IPS-20b (cell line): ENCODE data around the gene LGMN.

ENCODE experiments used
- H3K27ac ChIP-seq: one replicate; pipeline ENCODE4 v1.5.1; 2013; ENCODE audit warnings: low read length
- H3K27me3 ChIP-seq: 2 replicates; pipeline ENCODE4 v1.6.1; 2013; ENCODE audit warnings: mild to moderate bottlenecking, low read length, inconsistent platforms; ENCODE audit not compliant: insufficient read depth
- H3K36me3 ChIP-seq: 2 replicates; pipeline ENCODE4 v1.6.1; 2013; ENCODE audit warnings: low read depth, mild to moderate bottlenecking, inconsistent platforms, low read length, moderate library complexity; ENCODE audit not compliant: insufficient read depth
- H3K4me1 ChIP-seq: 2 replicates; pipeline ENCODE4 v1.6.1; 2013; ENCODE audit warnings: mild to moderate bottlenecking, control low read depth, inconsistent platforms, low read length, moderate library complexity; ENCODE audit not compliant: insufficient read depth
- H3K4me3 ChIP-seq: 2 replicates; pipeline ENCODE4 v1.5.1; 2013; ENCODE audit warnings: mild to moderate bottlenecking, low read length, inconsistent platforms
- H3K9ac ChIP-seq: 2 replicates; pipeline ENCODE4 v1.6.1; 2013; ENCODE audit warnings: low read depth, mild to moderate bottlenecking, inconsistent platforms, low read length, moderate library complexity
- H3K9me3 ChIP-seq: 2 replicates; pipeline ENCODE4 v1.6.1; 2013; ENCODE audit warnings: mild to moderate bottlenecking, low read depth, low read length, inconsistent platforms; ENCODE audit not compliant: insufficient read depth

LGMN gene

DNA sequence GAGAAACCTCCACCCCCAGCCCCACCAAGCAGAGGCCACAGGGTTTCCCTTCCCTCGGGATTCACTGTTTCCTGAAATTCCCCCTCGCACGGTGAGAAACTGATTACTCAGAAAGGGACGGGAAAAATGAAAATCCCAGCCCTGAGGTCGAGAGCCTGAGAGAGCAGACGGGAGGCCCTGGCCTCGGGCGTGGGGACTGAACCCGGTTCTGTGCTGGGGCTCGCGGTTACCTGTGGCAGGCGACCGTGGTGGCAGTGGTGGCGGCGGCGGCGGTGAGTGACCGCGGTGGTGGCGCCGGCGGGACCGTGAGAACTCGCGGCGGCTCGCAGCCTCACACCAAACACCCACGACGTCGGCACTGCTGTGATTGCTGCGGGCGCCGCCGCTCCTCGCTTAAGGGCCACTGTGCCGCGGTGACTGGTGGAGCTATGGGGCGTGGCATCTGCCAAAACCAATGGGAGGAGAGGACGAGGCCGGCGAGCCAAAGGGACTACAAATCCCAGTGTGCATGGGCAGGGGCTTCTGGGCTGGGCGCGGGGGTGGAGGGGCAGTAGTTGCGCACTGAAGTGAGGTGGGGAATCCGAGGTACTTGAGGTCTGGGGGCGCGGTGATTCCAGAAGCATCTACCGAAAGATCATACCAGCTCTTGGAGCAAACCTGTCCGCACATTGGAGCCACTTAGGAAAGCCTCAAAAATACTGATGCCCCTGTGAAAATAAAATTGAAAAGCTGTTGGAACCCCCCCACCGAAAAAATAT is at the start of gene LGMN:
Gene LGMN, minus strand, starts transcription at position 369 of the 758 bp plus-strand sequence. CDS start 15,841 bp downstream, outside the sequence.
- Histone ChIP-seq H3K36me3 (no peaks in the 10 kb centered on the region), H3K4me3 (peak within 1 kb of the TSS; percentile 96), H3K4me1 (peaks cover 5% of the 10 kb centered on the region; the same call in 1 of the 2 replicates), H3K9ac (peak within 1 kb of the TSS; percentile 86), H3K27me3 (peaks cover 12% of the 10 kb centered on the region), H3K9me3 (no peaks in the 10 kb centered on the region; the same call in 1 of the 2 replicates), H3K27ac (no peak within 1 kb of the TSS)

DNA sequence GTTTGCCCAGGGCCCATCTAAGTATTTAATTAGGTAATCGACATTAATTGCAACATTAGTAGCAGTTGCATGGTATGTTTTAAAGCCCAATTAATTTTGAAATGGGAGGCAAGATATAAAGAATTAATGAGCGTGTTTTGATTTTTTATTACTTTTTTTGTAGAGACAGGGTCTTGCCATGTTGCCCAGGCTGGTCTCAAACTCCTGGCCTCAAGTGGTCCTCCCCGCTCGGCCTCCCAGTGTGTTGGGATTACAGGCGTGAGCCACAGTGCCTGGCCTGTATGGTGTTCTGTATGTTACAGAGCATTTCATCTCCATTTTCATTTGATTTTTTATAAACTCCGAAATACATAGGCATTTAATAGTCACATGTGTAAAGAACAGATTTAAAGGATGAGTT is 46.5 kb upstream of the LGMN start:
- Histone ChIP-seq H3K4me1 (no peaks in the 10 kb centered on the region), H3K27me3 (no peaks in the 10 kb centered on the region; the same call in 1 of the 2 replicates), H3K9me3 (no peaks in the 10 kb centered on the region), H3K36me3 (peaks cover 16% of the 10 kb centered on the region), H3K4me3 (peak overlapping the region; percentile 98), H3K9ac (peak overlapping the region; percentile 96), H3K27ac (no peak overlapping the region)

DNA sequence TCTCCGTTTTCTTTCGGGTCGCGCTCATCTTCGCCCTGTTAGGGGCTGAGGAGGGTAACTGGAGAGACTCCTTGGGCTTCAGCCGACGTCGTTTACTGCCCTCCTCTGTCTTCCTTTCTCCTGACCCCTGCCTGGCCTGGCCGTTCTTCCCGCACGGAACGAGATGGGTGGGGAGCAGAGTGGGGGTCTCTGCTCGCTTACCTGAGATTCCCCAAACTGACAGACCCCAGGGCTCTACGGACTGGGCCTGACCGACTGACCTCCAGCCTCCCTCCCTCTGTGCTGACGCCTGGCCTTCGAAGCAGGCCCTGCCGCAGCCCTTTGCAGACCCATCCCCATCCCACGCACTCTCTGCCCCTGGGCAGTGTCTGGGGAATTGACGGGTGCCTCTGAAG is 46.1 kb upstream of the LGMN start:
- no peaks in the 10 kb centered on the region for H3K4me1 ChIP-seq
- H3K4me3 ChIP-seq = peak overlapping the region; percentile 98
- no peak overlapping the region for H3K27ac ChIP-seq
- peak overlapping the region; percentile 96 for H3K9ac ChIP-seq
- no peaks in the 10 kb centered on the region; the same call in 1 of the 2 replicates for H3K27me3 ChIP-seq
- H3K9me3 ChIP-seq = peaks cover 3% of the 10 kb centered on the region; the same call in 1 of the 2 replicates
- H3K36me3 ChIP-seq = peaks cover 15% of the 10 kb centered on the region

DNA sequence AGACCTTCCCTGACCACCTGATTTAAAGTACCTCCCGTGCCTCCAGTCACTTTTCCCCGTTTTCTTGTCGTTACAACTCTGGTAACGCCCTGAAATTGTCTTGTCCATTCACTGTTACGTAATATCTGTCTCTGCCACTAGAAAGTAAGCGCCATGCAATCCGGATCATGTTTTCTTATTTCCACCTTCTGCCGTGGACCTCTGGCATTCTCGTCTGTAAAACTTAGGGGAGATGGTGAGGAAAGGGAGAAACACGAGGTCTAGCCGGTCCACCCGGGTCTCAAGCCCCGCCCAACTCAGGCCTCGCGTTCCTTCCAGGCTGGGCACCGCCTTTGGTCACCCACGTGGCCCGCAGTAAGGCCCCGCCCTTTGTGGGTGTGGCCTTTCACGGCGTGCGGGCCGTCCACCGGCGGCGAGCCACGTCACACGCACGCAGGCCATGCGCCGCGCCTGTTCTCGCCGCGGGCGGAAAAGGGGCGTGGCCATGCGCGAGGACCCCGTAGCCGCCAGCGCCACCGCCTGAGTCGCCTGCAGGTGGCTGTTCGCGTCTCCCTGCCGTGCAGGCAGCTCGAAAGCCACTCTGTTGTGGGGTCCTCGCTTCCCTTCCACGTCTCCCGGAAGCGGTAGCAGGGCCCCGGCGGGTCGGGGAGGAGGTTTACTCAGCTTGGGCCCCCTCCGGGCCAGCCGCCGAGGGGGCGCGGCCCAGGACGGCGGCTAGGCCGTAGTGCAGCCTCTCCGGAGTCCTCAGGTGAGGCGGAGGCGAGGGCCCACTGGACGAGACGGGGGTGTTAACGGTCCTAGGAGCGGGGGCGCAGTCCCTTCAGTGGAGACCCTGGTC is 45.5 kb upstream of the LGMN start, which contains the start of gene GOLGA5:
Gene GOLGA5, plus strand, starts transcription at position 597 of the 838 bp plus-strand sequence. CDS start 3,133 bp downstream, outside the sequence.
- peak within 1 kb of the TSS; percentile 96 for H3K9ac ChIP-seq
- H3K9me3 ChIP-seq = peaks cover 9% of the 10 kb centered on the region; the same call in 1 of the 2 replicates

DNA sequence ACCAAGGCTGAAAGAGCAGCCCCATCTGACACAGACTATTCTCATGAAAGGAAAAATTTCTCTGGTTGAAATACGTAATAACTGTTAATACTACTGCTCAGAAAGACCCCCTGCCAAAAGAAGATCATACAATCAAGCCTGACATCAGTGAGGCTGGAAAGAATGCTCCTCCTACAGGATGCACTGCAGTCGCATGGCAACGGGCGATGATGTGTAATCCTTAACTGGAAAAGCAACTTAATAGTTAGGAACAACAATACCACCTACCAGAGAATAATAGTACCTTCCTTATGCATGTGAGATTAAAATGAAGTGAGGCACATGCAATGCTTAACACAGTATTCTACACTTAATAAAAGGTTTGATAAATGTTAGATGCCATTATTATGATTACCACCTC is 44.5 kb upstream of the LGMN start:
- H3K4me3 ChIP-seq = no peak overlapping the region
- peaks cover 9% of the 10 kb centered on the region for H3K36me3 ChIP-seq
- H3K9me3 ChIP-seq = peaks cover 11% of the 10 kb centered on the region; the same call in 1 of the 2 replicates
- no peaks in the 10 kb centered on the region; the same call in 1 of the 2 replicates for H3K27me3 ChIP-seq
- H3K4me1 ChIP-seq = no peaks in the 10 kb centered on the region
- H3K9ac ChIP-seq = peak overlapping the region; percentile 84; the same call in 1 of the 2 replicates
- H3K27ac ChIP-seq = no peak overlapping the region

More for the DNA sequence above, 45.5 kb upstream of the LGMN start, which contains the start of gene GOLGA5:
- Histone ChIP-seq H3K4me3 (peak within 1 kb of the TSS; percentile 98), H3K36me3 (peaks cover 15% of the 10 kb centered on the region), H3K27me3 (no peaks in the 10 kb centered on the region; the same call in 1 of the 2 replicates), H3K4me1 (no peaks in the 10 kb centered on the region), H3K27ac (peak within 1 kb of the TSS; percentile 15)

DNA sequence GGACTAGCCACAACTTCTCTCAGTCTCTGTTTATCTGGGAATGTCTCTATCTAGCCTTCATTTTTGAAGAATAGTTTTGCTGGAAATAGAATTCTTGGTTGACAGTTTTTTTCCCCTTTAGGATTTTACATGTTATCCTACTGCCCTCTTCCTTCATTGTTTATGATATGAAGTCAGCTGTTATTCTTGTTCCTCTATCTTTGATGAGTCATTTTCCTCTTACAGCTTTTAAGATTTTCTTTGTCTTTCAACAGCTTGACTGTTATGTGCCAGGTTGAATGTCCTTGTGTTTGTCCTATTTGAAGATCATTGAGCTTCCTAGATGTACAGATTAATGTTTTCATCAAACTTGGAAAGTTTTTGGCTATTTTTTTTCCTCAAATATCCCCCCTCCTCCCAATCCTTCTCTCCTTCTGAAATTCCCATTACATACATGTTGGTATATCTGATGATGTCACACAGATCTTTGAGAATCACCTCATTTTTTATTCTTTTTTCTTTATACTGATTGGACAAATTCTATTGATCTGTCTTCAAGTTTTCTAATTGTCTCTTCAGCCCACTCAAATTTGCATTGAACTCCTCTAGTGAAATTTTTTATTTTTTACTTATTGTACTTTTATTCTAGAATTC is 41.1 kb upstream of the LGMN start:
- Histone ChIP-seq H3K9me3 (peaks cover 11% of the 10 kb centered on the region; the same call in 1 of the 2 replicates), H3K4me1 (no peaks in the 10 kb centered on the region), H3K4me3 (no peak overlapping the region), H3K36me3 (no peaks in the 10 kb centered on the region), H3K27ac (no peak overlapping the region), H3K27me3 (no peaks in the 10 kb centered on the region; the same call in 1 of the 2 replicates), H3K9ac (no peak overlapping the region)

DNA sequence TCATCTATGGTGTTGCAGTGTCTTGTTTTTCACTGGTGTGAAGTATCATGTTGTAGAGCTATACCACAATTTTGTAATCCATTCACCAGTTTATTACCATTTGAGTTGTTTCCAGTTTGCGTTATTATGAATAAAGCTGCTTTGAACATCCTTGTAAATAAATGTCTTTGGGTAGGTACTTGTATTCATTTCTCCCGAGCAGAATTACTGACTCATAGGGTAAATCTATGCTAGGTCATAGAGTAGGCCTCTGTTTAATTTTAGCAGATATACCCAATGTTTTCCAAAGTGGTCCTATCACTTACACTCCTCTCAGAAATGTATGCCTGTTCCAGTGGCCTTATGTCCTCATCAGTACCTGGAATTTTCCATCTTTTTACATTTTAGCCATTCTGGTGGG is 39.1 kb upstream of the LGMN start:
- Histone ChIP-seq H3K9ac (no peak overlapping the region), H3K9me3 (peaks cover 11% of the 10 kb centered on the region; the same call in 1 of the 2 replicates), H3K36me3 (no peaks in the 10 kb centered on the region), H3K4me3 (no peak overlapping the region), H3K27ac (no peak overlapping the region), H3K27me3 (no peaks in the 10 kb centered on the region), H3K4me1 (no peaks in the 10 kb centered on the region)

DNA sequence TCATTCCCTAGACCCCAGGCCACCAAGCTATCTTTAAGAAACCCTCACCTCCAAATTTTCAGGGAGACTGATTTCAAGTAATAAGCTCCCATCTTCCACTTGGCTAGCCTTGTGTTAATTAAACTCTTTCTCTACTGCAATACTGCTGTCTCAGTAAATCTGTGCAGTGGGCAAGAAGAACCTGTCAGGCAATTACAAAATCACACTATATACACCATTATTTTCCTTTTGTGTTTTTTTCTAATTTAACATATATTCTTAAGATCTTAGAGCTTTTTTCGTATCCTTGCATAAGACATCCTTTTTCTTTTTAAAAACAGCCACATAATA is 38.0 kb upstream of the LGMN start:
- Histone ChIP-seq H3K4me3 (no peak overlapping the region), H3K36me3 (no peaks in the 10 kb centered on the region), H3K9ac (no peak overlapping the region), H3K4me1 (no peaks in the 10 kb centered on the region), H3K27me3 (no peaks in the 10 kb centered on the region), H3K9me3 (peaks cover 11% of the 10 kb centered on the region; the same call in 1 of the 2 replicates), H3K27ac (no peak overlapping the region)

DNA sequence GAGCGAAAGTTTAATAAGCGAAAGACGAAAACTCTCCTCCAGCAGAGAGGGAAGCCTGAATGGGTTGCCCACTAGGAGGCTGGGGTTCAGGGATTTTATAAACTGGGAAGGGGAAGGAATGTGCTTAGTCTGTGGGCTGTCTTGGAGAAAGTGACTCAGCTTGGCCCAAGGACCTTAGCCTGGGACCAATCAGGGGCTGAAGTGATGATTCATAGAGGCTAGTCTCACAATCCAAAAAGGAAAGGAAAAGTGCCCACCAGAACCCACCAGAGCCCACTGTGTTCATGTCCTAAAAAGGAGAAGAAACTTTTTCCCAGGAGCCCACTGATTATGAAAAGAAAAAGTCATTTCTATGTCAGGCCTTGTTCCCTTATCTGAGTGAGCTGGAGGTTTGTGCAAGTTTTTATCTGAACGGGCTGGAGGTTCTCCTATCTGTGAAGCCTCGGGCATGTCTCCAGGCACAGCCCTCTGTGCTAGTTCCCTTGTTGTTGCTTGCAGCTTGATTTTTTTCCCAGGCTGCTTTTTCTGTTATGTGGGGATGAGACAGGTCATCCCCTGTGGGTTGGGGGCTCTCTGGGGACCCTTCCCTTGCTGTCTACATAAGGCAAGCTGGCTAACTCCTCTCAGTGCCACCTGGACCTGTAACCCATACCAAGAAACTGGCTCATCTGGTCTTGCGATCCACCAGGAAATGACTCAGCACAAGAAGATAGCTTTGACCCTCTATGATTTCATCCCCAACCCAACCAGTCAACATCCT is 37.4 kb upstream of the LGMN start:
- Histone ChIP-seq H3K4me1 (no peaks in the 10 kb centered on the region), H3K9ac (no peak overlapping the region)

DNA sequence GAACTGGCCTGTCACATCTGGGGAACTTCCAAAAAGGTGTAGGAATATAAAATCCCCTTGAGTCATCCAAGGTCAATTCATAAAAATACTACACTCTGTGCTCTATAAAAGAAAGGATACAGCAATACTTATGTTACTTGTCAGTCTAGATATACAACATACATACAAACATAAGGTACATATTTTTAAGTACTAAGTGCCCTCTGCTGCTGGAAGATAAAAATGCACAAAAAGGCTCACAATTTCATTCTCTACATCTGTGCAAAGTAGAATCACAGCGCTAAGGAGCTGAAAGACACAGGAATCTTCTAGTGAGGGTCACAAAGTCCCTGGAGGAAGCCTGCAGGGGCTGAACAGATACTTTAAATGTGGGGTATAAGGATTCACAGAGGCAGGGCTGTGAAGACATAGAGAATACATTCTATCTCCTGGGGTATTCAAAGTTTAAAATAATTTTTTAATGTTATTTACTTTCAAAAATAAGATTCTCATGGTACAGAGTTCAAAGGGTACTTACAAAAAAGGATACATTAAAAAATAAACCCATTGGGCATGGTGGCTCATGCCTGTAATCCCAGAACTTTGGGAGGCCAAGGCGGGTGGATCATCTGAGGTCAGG is 35.5 kb upstream of the LGMN start:
- H3K4me3 ChIP-seq = no peak overlapping the region
- H3K4me1 ChIP-seq = no peaks in the 10 kb centered on the region
- no peak overlapping the region for H3K27ac ChIP-seq
- H3K36me3 ChIP-seq = no peaks in the 10 kb centered on the region
- no peak overlapping the region for H3K9ac ChIP-seq
- no peaks in the 10 kb centered on the region for H3K27me3 ChIP-seq
- H3K9me3 ChIP-seq = peaks cover 2% of the 10 kb centered on the region; the same call in 1 of the 2 replicates

More for the DNA sequence above, 37.4 kb upstream of the LGMN start:
- H3K27ac ChIP-seq = no peak overlapping the region
- no peaks in the 10 kb centered on the region for H3K27me3 ChIP-seq
- H3K4me3 ChIP-seq = no peak overlapping the region
- no peaks in the 10 kb centered on the region for H3K36me3 ChIP-seq
- H3K9me3 ChIP-seq = peaks cover 11% of the 10 kb centered on the region; the same call in 1 of the 2 replicates
